Keratinocyte (primary cell): Measurements from ENCODE around the gene QSOX2.

Experiments
- CTCF ChIP-seq, 3 experiments: IDR thresholded peaks in 1 of 3; conservative IDR thresholded peaks in 1 of 3; optimal IDR thresholded peaks in 1 of 3; 2 replicates in 2 of 3; 3 replicates in 1 of 3; pipeline versions ENCODE3 to v1.5.1; 2011; ENCODE audit warnings: low read length in 3 of 3, mild to moderate bottlenecking in 3 of 3, moderate library complexity in 2 of 3, control low read depth in 1 of 3, inconsistent platforms in 1 of 3; ENCODE audit not compliant: insufficient read depth in 2 of 3; ENCODE audit errors: extremely low read depth in 1 of 3
- EZH2 ChIP-seq: IDR thresholded peaks from one replicate; pipeline ENCODE4 v1.6.1; 2012; ENCODE audit warnings: inconsistent platforms, mild to moderate bottlenecking, low read length, moderate library complexity

GRCh38 chr9:136287960-136288753 is 42.5 kb upstream of the QSOX2 start:
- TF ChIP-seq CTCF (optimal IDR thresholded peaks at IDR 0.05 in 1 of 3, IDR thresholded peaks at IDR 0.05 in 1 of 3, conservative IDR thresholded peaks at IDR 0.05 in 1 of 3; ENCODE audit: extremely low read depth in 1 of 3, insufficient read depth in 2 of 3, low read length in 3 of 3), result no peak
- no peak for TF ChIP-seq EZH2
